COLO829 (cell line): ENCODE results near the gene CILP2.
A peak's percentile ranks its signal among the peaks of the same experiment; 100 is the strongest.

Experiments
- DNase-seq: peaks from one replicate; pipeline ENCODE4 v3.0.0; 2012; ENCODE audit warnings: low spot score

CILP2 gene

GRCh38 chr19:19568802-19569756 lies 31.0 kb downstream of the CILP2 start:
- no peak for DNase-seq

GRCh38 chr19:19570571-19570970 lies 32.5 kb downstream of the CILP2 start:
- DNase-seq, result no peak

GRCh38 chr19:19571071-19571786 lies 33.2 kb downstream of the CILP2 start:
- no peak for DNase-seq

GRCh38 chr19:19575411-19575810 lies 37.3 kb downstream of the CILP2 start:
- no peak for DNase-seq

- DNase-seq, result no peak
Observed at GRCh38 chr19:19578252-19578651, 40.2 kb downstream of the CILP2 start.

GRCh38 chr19:19579533-19580361 lies 41.7 kb downstream of the CILP2 start:
- no peak for DNase-seq

GRCh38 chr19:19580418-19580817 lies 42.4 kb downstream of the CILP2 start:
- DNase-seq, result no peak

- no peak for DNase-seq
Observed at GRCh38 chr19:19581391-19581790, 43.3 kb downstream of the CILP2 start.

- no peak for DNase-seq
Observed at GRCh38 chr19:19582471-19582870, 44.4 kb downstream of the CILP2 start.

GRCh38 chr19:19584356-19584755 lies 46.3 kb downstream of the CILP2 start:
- DNase-seq, result no peak

GRCh38 chr19:19587771-19588170 lies 49.7 kb downstream of the CILP2 start:
- DNase-seq, result no peak

- no peak for DNase-seq
Observed at GRCh38 chr19:19588546-19588945, 50.5 kb downstream of the CILP2 start.

- DNase-seq, result peak; percentile 86
Observed at GRCh38 chr19:19591133-19591825, 53.2 kb downstream of the CILP2 start.

- DNase-seq, result no peak
Observed at GRCh38 chr19:19592690-19593089, 54.6 kb downstream of the CILP2 start.

GRCh38 chr19:19594381-19594780 lies 56.3 kb downstream of the CILP2 start:
- DNase-seq, result no peak

GRCh38 chr19:19595171-19595701 lies 57.2 kb downstream of the CILP2 start:
- no peak for DNase-seq
